HS-5 (cell line): ENCODE data around the gene MRFAP1L1.

Experiments used
- DNase-seq: peaks from one replicate; pipeline ENCODE4 v3.0.0-alpha.2; 2012; ENCODE audit warnings: low read depth

The MRFAP1L1 gene

DNA sequence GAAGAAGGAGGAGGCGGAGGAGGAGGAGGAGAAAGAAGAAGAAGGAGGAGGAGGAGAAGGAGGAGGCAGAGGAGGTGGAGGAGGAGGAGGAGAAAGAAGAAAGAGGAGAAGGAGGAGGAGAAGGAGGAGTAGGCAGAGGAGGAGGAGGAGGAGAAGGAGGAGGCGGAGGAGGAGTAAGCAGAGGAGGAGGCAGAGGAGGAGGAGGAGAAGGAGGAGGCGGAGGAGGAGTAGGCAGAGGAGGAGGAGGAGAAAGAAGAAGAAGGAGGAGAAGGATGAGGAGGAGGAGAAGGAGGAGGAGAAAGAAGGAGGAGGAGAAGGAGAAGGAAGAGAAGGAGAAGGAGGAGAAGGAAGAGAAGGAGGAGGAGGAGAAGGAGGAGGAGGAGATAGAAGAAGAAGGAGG, 49.2 kb downstream of the MRFAP1L1 start:
- DNase-seq = no peak

DNA sequence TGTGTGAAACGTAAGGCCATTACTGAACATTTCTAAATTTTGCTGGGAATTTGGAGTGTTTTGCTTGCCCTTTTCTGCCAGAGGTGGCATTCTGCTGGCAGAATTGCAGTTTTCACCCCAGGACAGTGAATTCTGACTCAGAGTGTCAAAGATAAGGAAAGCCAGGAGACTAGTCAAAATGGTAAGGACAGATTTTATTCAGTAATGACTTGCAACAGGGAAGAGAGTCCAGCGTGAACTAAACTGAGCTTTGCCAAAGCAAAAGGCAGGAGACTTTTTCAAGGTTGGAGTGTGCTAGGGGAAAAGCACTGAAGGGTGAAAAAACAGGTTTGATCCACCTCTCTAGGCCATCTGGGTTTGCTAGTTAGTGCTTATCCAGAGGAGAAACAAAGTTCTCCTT, 49.8 kb downstream of the MRFAP1L1 start:
- DNase-seq = no peak

DNA sequence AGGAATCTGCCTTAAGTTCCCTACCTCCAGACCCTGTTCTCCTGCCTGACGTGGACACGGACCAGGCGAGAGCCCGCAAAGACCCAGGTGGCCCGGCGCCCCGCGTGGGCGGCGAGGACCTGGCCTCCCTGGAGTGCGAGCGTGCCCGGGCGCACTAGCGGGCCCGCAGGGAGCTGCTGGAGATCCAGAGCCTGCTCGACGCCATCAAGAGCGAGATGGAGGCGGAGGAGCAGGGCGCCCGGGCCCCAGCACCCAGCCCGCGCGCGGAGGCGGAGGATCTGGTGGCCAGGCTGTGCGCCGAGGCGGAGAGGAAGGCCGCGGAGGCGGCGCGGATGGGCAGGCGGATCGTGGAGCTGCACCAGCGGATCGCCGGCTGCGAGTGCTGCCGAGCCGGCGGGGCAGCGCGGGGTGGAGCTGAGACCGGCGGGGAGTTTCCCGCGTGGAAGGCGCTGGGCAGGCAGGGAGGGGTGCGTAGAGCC, 51.0 kb downstream of the MRFAP1L1 start:
- no peak for DNase-seq

DNA sequence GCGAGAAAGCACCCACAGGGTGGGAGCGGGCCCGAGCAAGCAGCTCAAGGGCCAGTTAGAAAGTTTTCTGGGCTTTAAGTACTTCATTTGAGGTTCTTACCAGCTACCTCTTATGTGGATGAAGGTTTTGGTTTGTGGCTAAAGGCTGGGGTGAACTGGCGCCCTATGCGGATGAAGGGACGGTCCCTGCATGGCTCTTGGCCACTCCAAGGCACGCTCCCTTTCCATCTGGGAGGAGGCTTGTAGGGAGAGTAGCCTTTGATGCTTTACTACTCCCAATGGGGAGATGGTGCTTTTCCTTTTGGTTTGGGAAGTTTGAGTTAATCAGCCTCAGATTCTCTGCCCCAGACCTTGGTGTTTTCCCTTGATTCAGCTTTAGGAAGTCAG, 51.5 kb downstream of the MRFAP1L1 start:
- no peak for DNase-seq
